ENCODE data around the gene GNB4. TPM values are rescaled to one million over a fixed set of nuclear protein-coding genes. Genes with fewer than 3 reads are reported as not detected.

Gene GNB4
- total RNA-seq (100 to 1,000 TPM in 1 of 2 donors, 10 to 100 TPM in 1; 65.9 to 133 TPM), polyA plus RNA-seq (ENCODE audit: insufficient read length in 2 of 2) (10 to 100 TPM; 59.0 to 80.9 TPM)
- long read RNA-seq, donor 1, full-length matches to known transcripts, result 10 of 10 reads
- long read RNA-seq, donor 1, partial matches to known transcripts, result 0 of 10 reads
- long read RNA-seq, donor 1, other reads (novel, unspliced or antisense), result 0 of 10 reads
- long read RNA-seq, donor 2, full-length matches to known transcripts, result 12 of 12 reads
- long read RNA-seq, donor 2, partial matches to known transcripts, result 0 of 12 reads
- long read RNA-seq, donor 2, other reads (novel, unspliced or antisense), result 0 of 12 reads
- long read RNA-seq, donor 3, full-length matches to known transcripts, result 12 of 18 reads
- long read RNA-seq, donor 3, partial matches to known transcripts, result 6 of 18 reads
- long read RNA-seq, donor 3, other reads (novel, unspliced or antisense), result 0 of 18 reads
- long read RNA-seq, donor 4, full-length matches to known transcripts, result 7 of 7 reads
- long read RNA-seq, donor 4, partial matches to known transcripts, result 0 of 7 reads
- long read RNA-seq, donor 4, other reads (novel, unspliced or antisense), result 0 of 7 reads

- WGBS (ENCODE audit: insufficient coverage), result 0% methylated on average over 83 of the region's 90 CpGs
- peak within 1 kb of the TSS; percentile 82 for H3K4me3 ChIP-seq (ENCODE audit: low read depth, low read length)
- peak; percentile 68 to 96 (median 76) for DNase-seq (ENCODE audit: low read depth in 4 of 6, low spot score in 6 of 6)
- H3K9me3 ChIP-seq (ENCODE audit: control insufficient read depth, insufficient read depth, low read length), result no peaks in the 10 kb centered on the region
- no peaks in the 10 kb centered on the region for H3K27me3 ChIP-seq (ENCODE audit: control insufficient read depth, insufficient read depth, low read length)
- no peaks in the 10 kb centered on the region for H3K36me3 ChIP-seq (ENCODE audit: control insufficient read depth, insufficient read depth, low read length)
- H3K4me1 ChIP-seq (ENCODE audit: control insufficient read depth, insufficient read depth, low read length), result no peaks in the 10 kb centered on the region
- H3K27ac ChIP-seq (ENCODE audit: low read depth, low read length), result peak within 1 kb of the TSS; percentile 97
These were observed at the start of gene GNB4 for GRCh38 chr3:179451265-179452175. TSS of gene GNB4 (minus strand) at chr3:179451470. CDS start at chr3:179426200, 25,270 bp downstream.

GRCh38 chr3:179495483-179495882 lies 44.2 kb upstream of the GNB4 start:
- Histone ChIP-seq H3K9me3 (ENCODE audit: control insufficient read depth, insufficient read depth, low read length) (peaks cover 20% of the 10 kb centered on the region), H3K27ac (ENCODE audit: low read depth, low read length) (no peak overlapping the region), H3K4me1 (ENCODE audit: control insufficient read depth, insufficient read depth, low read length) (no peaks in the 10 kb centered on the region), H3K4me3 (ENCODE audit: low read depth, low read length) (no peak overlapping the region), H3K36me3 (ENCODE audit: control insufficient read depth, insufficient read depth, low read length) (no peaks in the 10 kb centered on the region), H3K27me3 (ENCODE audit: control insufficient read depth, insufficient read depth, low read length) (no peaks in the 10 kb centered on the region)
- no peak for DNase-seq (ENCODE audit: low read depth in 4 of 6, low spot score in 6 of 6)

GRCh38 chr3:179493260-179493659 lies 42.0 kb upstream of the GNB4 start:
- Histone ChIP-seq H3K36me3 (ENCODE audit: control insufficient read depth, insufficient read depth, low read length) (no peaks in the 10 kb centered on the region), H3K9me3 (ENCODE audit: control insufficient read depth, insufficient read depth, low read length) (peaks cover 20% of the 10 kb centered on the region), H3K4me3 (ENCODE audit: low read depth, low read length) (no peak overlapping the region), H3K4me1 (ENCODE audit: control insufficient read depth, insufficient read depth, low read length) (no peaks in the 10 kb centered on the region), H3K27me3 (ENCODE audit: control insufficient read depth, insufficient read depth, low read length) (no peaks in the 10 kb centered on the region), H3K27ac (ENCODE audit: low read depth, low read length) (no peak overlapping the region)
- no peak for DNase-seq (ENCODE audit: low read depth in 4 of 6, low spot score in 6 of 6)

DNA sequence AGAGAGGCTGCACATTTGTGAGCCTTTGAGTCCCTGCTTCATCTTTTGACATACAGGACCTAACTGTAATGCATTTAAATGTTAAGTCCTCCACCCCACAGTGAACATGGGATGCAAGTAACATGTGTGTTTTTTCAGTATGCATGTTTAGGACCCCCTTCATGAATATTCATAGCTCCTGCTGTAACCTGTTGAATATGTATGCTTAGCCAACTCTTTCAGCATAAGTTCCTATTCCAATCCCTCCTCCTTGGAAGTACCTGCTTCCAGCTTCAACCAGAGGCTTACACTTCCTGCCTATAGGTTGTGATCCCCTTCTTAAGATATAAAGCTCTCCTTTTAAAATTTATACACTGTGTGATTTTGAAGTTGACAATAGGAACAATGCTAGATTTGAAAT lies 36.9 kb upstream of the GNB4 start:
- no peak overlapping the region for H3K4me3 ChIP-seq (ENCODE audit: low read depth, low read length)
- H3K9me3 ChIP-seq (ENCODE audit: control insufficient read depth, insufficient read depth, low read length), result peaks cover 6% of the 10 kb centered on the region
- H3K36me3 ChIP-seq (ENCODE audit: control insufficient read depth, insufficient read depth, low read length), result no peaks in the 10 kb centered on the region
- H3K27me3 ChIP-seq (ENCODE audit: control insufficient read depth, insufficient read depth, low read length), result no peaks in the 10 kb centered on the region
- DNase-seq (ENCODE audit: low read depth in 4 of 6, low spot score in 6 of 6), result no peak
- peaks cover 6% of the 10 kb centered on the region for H3K4me1 ChIP-seq (ENCODE audit: control insufficient read depth, insufficient read depth, low read length)
- H3K27ac ChIP-seq (ENCODE audit: low read depth, low read length), result no peak overlapping the region

- H3K4me3 ChIP-seq (ENCODE audit: low read depth, low read length), result no peak overlapping the region
- H3K27me3 ChIP-seq (ENCODE audit: control insufficient read depth, insufficient read depth, low read length), result no peaks in the 10 kb centered on the region
- no peaks in the 10 kb centered on the region for H3K36me3 ChIP-seq (ENCODE audit: control insufficient read depth, insufficient read depth, low read length)
- WGBS (ENCODE audit: insufficient coverage), result 30% methylated on average over 2 of the region's 3 CpGs
- DNase-seq (ENCODE audit: low read depth in 4 of 6, low spot score in 6 of 6), result peak in 1 of 6 donors; percentile 35
- no peaks in the 10 kb centered on the region for H3K9me3 ChIP-seq (ENCODE audit: control insufficient read depth, insufficient read depth, low read length)
- H3K27ac ChIP-seq (ENCODE audit: low read depth, low read length), result peak overlapping the region; percentile 47
- peaks cover 6% of the 10 kb centered on the region for H3K4me1 ChIP-seq (ENCODE audit: control insufficient read depth, insufficient read depth, low read length)
These were observed 35.5 kb upstream of the GNB4 start for GRCh38 chr3:179486806-179487205.

GRCh38 chr3:179482857-179483256 lies 31.6 kb upstream of the GNB4 start:
- H3K9me3 ChIP-seq (ENCODE audit: control insufficient read depth, insufficient read depth, low read length), result no peaks in the 10 kb centered on the region
- no peaks in the 10 kb centered on the region for H3K27me3 ChIP-seq (ENCODE audit: control insufficient read depth, insufficient read depth, low read length)
- no peaks in the 10 kb centered on the region for H3K36me3 ChIP-seq (ENCODE audit: control insufficient read depth, insufficient read depth, low read length)
- WGBS (ENCODE audit: insufficient coverage), result no CpG with 5 or more reads among the region's 3 CpGs
- H3K27ac ChIP-seq (ENCODE audit: low read depth, low read length), result no peak overlapping the region
- H3K4me3 ChIP-seq (ENCODE audit: low read depth, low read length), result no peak overlapping the region
- no peak for DNase-seq (ENCODE audit: low read depth in 4 of 6, low spot score in 6 of 6)
- peaks cover 6% of the 10 kb centered on the region for H3K4me1 ChIP-seq (ENCODE audit: control insufficient read depth, insufficient read depth, low read length)

DNA sequence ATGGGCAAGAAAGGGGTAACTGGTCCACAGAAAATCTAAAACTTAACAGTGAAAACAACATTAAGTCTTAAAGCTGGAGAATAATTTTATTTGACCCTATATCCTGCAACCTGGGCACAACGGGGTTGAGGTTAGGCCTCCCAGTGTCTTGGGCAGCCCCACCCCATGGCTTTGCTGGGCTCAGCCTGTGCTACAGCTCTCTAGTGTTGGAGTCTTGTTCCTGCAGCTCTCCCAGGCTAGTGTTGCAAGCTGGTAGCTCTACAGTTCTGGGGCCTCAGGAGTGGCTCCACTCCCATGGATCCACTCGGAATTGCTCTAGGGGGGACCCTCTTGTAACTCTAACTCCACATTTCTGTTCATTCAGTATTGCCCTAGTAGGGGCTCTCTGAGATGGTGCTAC lies 24.9 kb upstream of the GNB4 start:
- H3K27ac ChIP-seq (ENCODE audit: low read depth, low read length), result no peak overlapping the region
- DNase-seq (ENCODE audit: low read depth in 4 of 6, low spot score in 6 of 6), result no peak
- H3K4me3 ChIP-seq (ENCODE audit: low read depth, low read length), result no peak overlapping the region
- WGBS (ENCODE audit: insufficient coverage), result 96% methylated on average over 2 of the region's 2 CpGs
- H3K36me3 ChIP-seq (ENCODE audit: control insufficient read depth, insufficient read depth, low read length), result no peaks in the 10 kb centered on the region
- H3K9me3 ChIP-seq (ENCODE audit: control insufficient read depth, insufficient read depth, low read length), result no peaks in the 10 kb centered on the region
- no peaks in the 10 kb centered on the region for H3K27me3 ChIP-seq (ENCODE audit: control insufficient read depth, insufficient read depth, low read length)
- no peaks in the 10 kb centered on the region for H3K4me1 ChIP-seq (ENCODE audit: control insufficient read depth, insufficient read depth, low read length)

DNA sequence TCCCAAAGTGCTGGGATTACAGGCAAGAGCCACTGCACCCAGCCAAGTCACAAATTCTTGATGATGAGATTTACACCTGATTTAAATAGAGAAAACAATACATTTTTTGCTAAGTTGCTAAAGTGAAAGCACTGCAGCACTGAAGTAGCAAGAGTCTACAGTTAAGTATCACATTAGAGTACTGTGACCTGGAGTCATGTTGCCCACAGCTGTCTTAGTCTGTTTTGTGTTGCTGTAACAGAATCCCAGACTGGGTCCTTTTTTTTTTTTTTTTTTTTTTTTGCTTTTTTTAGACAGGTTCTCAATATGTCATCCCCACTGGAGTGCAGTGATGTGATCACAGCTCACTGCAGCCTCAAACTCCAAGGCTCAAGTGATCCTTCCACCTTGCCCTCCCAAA lies 23.2 kb upstream of the GNB4 start:
- H3K36me3 ChIP-seq (ENCODE audit: control insufficient read depth, insufficient read depth, low read length), result no peaks in the 10 kb centered on the region
- H3K9me3 ChIP-seq (ENCODE audit: control insufficient read depth, insufficient read depth, low read length), result no peaks in the 10 kb centered on the region
- H3K4me3 ChIP-seq (ENCODE audit: low read depth, low read length), result no peak overlapping the region
- no peaks in the 10 kb centered on the region for H3K27me3 ChIP-seq (ENCODE audit: control insufficient read depth, insufficient read depth, low read length)
- H3K4me1 ChIP-seq (ENCODE audit: control insufficient read depth, insufficient read depth, low read length), result no peaks in the 10 kb centered on the region
- H3K27ac ChIP-seq (ENCODE audit: low read depth, low read length), result no peak overlapping the region
- no peak for DNase-seq (ENCODE audit: low read depth in 4 of 6, low spot score in 6 of 6)

DNA sequence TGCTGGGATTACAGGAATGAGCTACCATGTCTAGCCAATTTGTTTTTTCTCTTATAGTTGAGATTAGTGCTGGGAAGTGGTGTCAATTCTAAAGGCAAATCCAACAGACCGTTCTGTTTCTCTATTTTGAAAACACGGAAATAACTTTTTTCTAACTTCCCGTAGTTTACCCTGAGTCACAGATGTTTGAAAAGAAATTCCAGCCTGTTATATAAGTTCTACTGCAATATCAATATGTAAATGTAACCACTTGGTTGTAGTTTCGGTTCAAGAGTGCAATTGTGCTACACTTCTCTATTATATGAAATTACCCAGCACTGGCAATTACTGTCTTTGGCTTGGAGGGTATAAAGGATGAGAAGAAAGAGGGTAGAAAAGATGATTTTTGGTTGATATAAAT lies 22.3 kb upstream of the GNB4 start:
- no peak overlapping the region for H3K27ac ChIP-seq (ENCODE audit: low read depth, low read length)
- no CpG with 5 or more reads among the region's 4 CpGs for WGBS (ENCODE audit: insufficient coverage)
- no peaks in the 10 kb centered on the region for H3K36me3 ChIP-seq (ENCODE audit: control insufficient read depth, insufficient read depth, low read length)
- H3K4me1 ChIP-seq (ENCODE audit: control insufficient read depth, insufficient read depth, low read length), result no peaks in the 10 kb centered on the region
- no peak for DNase-seq (ENCODE audit: low read depth in 4 of 6, low spot score in 6 of 6)
- H3K9me3 ChIP-seq (ENCODE audit: control insufficient read depth, insufficient read depth, low read length), result no peaks in the 10 kb centered on the region
- H3K27me3 ChIP-seq (ENCODE audit: control insufficient read depth, insufficient read depth, low read length), result no peaks in the 10 kb centered on the region
- no peak overlapping the region for H3K4me3 ChIP-seq (ENCODE audit: low read depth, low read length)

All from spinal cord (tissue), 10 donors.